ENCODE results near the gene TTC29.

DNA sequence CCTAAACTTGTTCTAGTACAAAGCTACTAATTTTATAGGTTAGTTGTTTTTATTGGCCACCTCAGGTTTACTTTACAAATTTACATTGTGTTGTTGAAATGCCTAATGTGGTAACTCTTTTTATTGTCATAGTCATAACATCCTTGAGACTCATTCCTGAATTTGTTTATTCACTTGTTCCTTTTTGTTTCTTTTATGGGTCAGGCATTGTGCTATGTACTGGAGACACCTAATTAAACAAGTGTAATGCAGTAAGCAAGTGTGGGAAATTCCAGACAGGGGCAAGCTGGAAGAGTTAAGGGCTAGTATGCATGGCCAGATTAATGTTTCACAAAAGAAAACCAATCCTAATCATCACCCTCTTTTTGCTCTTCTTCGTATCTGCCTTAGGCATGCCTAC is 30.5 kb upstream of the TTC29 start:
- TF ChIP-seq, protein P1, sequence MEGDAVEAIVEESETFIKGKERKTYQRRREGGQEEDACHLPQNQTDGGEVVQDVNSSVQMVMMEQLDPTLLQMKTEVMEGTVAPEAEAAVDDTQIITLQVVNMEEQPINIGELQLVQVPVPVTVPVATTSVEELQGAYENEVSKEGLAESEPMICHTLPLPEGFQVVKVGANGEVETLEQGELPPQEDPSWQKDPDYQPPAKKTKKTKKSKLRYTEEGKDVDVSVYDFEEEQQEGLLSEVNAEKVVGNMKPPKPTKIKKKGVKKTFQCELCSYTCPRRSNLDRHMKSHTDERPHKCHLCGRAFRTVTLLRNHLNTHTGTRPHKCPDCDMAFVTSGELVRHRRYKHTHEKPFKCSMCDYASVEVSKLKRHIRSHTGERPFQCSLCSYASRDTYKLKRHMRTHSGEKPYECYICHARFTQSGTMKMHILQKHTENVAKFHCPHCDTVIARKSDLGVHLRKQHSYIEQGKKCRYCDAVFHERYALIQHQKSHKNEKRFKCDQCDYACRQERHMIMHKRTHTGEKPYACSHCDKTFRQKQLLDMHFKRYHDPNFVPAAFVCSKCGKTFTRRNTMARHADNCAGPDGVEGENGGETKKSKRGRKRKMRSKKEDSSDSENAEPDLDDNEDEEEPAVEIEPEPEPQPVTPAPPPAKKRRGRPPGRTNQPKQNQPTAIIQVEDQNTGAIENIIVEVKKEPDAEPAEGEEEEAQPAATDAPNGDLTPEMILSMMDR (conservative IDR thresholded peaks at IDR 0.05; ENCODE audit: low read depth, low read length): no peak
- TF ChIP-seq EZH2 (IDR thresholded peaks at IDR 0.05; ENCODE audit: borderline replicate concordance, low read depth, low read length, poor library complexity, severe bottlenecking): no peak

Data from A673 (cell line).